GM12875 (cell line): ENCODE results near the gene SPAM1.

Experiments
- H3K4me3 ChIP-seq: one replicate; pipeline ENCODE4 v1.5.1; 2011; ENCODE audit warnings: low read depth, low read length, control low read depth
- CTCF ChIP-seq: IDR thresholded peaks from 2 replicates; pipeline ENCODE4 v1.5.1; 2011; ENCODE audit warnings: low read depth, mild to moderate bottlenecking, control low read depth, inconsistent platforms, low read length, moderate library complexity, borderline replicate concordance; ENCODE audit not compliant: insufficient read depth

The SPAM1 gene

GRCh38 chr7:123945938-123946337 is 20.9 kb downstream of the SPAM1 start:
- no peak overlapping the region for H3K4me3 ChIP-seq
- TF ChIP-seq CTCF: no peak

DNA sequence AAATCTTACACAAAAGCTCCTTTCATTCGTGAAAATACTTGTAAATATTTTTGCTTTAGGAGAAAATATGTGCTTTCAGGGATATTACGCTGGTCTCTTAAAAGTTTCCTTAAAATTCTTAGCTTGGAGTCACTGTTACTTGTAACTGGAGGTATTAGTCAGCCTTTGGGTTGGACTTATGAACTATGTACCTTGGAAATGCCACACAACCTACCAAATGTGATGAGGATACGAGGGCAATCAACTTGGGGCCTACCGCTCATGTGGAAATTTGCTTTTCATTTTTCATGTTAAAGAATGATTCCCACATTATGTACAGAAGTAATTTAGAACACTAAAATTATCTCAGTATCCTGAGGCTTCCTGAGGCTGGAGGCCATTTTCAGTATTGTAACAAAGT is 23.1 kb downstream of the SPAM1 start:
- no peak for TF ChIP-seq CTCF
- H3K4me3 ChIP-seq: no peak overlapping the region

GRCh38 chr7:123958186-123958703 is 33.2 kb downstream of the SPAM1 start:
- H3K4me3 ChIP-seq: no peak overlapping the region
- no peak for TF ChIP-seq CTCF

- no peak for TF ChIP-seq CTCF
- H3K4me3 ChIP-seq: no peak overlapping the region
Measured at GRCh38 chr7:123961771-123962170, 36.7 kb downstream of the SPAM1 start.

DNA sequence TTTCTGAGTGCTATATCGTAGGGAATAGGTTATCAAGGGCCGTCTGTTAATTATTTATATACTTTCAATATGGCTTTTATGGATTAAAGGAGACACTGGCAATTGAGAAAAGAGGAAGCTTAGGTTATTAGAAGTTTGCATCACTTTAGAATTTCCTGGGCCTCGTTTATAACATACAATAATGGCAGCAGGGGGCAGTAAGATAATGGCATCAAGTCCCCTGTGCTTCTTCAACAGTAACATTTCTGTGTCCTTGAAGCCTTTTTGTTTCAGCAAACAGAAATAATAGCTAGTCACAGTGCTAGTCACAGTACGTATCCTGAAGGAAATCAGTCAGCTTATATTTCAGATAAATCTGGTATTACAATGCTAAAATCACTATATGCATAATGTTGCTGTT is 41.9 kb downstream of the SPAM1 start:
- no peak for TF ChIP-seq CTCF

GRCh38 chr7:123972045-123972444 is 47.0 kb downstream of the SPAM1 start:
- no peak for TF ChIP-seq CTCF
- no peak overlapping the region for H3K4me3 ChIP-seq

More for the DNA sequence above, 41.9 kb downstream of the SPAM1 start:
- no peak overlapping the region for H3K4me3 ChIP-seq

GRCh38 chr7:123972831-123973230 is 47.8 kb downstream of the SPAM1 start:
- TF ChIP-seq CTCF: no peak

More at GRCh38 chr7:123972831-123973230, 47.8 kb downstream of the SPAM1 start:
- H3K4me3 ChIP-seq: no peak overlapping the region
